Stimulated activated CD4-positive, alpha-beta T cell treated with anti-CD3 and anti-CD28 coated beads, Interleukin-2, amount 100 ng/mL, for 24 hours (primary cell): Measurements from ENCODE around the gene VAV3.
"Not testable (repeated sequence)": the region's sequence is repeated elsewhere in the genome, so short reads cannot be mapped to it uniquely, and the experiment has no call there.

ENCODE experiments used
- DNase-seq, 2 donors: peaks; one replicate each; pipeline ENCODE4 v3.0.0-alpha.2; 2020

VAV3 gene

DNA sequence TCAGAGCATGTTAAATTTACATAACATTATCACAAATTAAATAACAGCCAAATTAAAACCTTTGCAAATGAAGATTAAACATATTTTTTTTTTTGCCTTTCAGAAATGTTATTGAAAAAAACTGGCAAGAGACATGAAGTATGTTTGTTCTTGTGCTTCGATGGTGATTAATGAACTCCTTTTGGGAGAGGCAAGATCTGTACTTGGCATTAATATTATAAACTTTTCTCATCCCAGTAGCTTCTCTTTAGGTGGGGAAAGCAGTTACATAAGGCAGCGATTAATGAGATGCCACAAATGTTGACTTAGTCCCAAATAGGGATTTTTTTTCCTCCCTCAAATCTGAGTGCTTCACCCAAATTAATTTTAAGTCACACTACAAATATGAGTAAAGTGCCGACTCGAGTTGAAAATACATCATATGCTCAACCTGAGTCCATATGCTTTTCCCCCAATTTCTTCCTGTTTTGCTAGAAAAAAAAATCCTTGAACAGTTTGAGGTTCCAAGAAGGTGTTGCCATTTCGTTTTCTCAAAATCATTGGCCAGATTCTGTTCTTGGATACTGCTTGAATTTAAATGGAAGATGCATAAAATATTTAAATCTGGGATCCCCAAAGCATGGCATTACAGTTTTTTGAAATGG, 294.5 kb downstream of the VAV3 start:
- no peak for DNase-seq

GRCh38 chr1:107669996-107670395, 295.0 kb downstream of the VAV3 start:
- DNase-seq: no peak

- no peak for DNase-seq
Observed at GRCh38 chr1:107668762-107669161, 296.2 kb downstream of the VAV3 start.

GRCh38 chr1:107666493-107666892, 298.5 kb downstream of the VAV3 start:
- DNase-seq: no peak

DNA sequence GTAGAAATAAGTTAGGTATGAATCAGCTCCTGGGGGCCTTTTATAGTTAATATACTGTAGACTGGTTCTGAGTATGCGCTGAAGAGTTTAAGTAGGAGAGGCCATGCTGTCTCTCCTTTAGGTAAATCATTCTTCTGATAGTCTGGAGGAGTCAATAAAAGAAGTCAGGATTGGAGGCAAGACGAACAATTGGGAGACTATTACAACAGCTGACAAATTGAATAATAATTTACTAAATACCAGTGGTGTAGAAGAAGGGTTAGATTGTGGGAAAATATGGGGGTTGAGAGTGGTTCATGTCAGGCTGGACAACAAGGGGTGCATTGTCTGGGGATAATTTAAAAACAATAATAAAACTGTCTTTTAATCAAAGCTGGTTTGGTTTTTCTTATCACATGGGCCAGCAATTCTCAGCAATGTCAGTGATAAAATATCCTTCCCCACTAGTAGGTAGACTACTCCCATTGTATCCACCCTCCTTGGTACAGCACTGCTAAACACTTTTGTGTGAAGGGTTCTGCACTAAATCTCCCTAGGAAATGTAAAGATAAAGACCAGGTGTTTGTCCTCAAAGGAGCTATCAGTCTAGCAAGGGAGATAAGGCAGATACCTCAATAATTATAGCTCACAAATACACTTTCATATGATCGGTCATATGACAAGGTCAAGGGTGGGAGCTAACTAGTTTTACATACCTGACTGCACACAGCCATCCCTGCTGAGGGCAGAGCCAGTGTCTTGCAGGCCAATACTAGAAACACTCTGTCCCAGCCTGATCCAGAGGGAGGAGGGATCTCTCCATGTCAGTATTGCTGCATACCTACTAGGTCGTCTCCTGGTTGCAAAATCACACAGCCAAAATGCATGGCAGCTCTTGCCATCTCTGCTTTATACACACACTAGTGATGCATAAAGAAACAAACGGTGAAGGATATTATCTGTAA, 299.7 kb downstream of the VAV3 start:
- no peak for DNase-seq

DNA sequence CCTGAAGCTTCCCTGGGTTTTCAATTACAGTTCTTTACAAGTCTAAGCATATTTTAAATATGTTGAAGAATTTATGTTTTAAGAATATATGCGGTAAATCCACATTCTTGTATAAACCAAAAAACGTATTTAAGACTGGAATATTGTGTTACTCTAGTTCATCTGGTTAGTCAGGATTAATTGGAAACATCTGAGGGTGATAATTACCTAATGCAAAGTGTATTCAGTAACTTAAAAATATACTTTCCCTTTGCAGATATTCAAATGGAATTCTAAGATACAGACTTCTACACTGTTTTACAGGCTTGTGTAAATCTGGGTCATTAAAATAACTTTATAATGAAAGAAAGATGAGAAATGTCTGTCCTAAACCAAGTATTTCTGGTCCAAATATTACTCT, 302.0 kb downstream of the VAV3 start:
- no peak for DNase-seq

DNA sequence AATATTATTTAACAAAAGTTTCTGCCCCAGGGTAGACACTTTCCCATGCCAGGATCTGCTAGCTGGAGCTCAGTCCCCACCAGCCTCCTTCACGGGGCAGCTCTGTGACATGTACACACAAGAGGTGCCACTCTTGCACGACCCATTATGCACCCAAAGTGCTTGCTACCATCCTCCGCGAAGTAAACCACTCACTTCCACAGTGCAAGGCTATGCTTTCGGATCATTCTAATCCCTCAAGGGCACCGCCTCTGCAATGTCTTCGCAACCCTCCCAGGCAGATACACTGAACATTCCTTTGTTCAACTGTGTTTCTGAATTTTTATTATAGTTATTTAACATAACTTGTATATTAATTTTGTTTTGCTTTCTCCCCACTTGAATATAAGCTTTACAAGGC, 303.8 kb downstream of the VAV3 start:
- no peak for DNase-seq

GRCh38 chr1:107659961-107660360, 305.0 kb downstream of the VAV3 start:
- no peak for DNase-seq

- no peak for DNase-seq
Observed at GRCh38 chr1:107657356-107657755, 307.6 kb downstream of the VAV3 start.

DNA sequence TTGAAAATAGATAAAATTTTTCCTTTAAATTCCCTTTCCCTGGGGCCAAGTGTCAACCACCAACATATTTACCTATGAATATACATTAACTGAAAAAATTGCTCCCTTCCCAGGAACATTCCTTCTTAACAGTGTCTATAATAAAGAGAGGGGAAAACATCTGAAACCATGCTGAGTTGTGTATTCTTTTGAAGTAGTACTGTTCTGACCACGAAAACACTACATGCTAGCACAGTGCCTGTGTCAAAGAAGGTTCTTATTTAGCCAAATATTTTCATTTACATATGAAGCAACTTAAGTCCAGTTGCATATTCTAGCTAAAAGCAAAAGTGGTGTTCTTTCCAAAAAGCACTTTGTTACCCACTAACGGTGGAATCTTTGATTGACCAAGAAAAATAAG, 311.2 kb downstream of the VAV3 start:
- no peak for DNase-seq

- no peak for DNase-seq
Observed at GRCh38 chr1:107653005-107653404, 312.0 kb downstream of the VAV3 start.

GRCh38 chr1:107650825-107651224, 314.2 kb downstream of the VAV3 start:
- not testable (repeated sequence) for DNase-seq

GRCh38 chr1:107649023-107649422, 316.0 kb downstream of the VAV3 start:
- DNase-seq: no peak

DNA sequence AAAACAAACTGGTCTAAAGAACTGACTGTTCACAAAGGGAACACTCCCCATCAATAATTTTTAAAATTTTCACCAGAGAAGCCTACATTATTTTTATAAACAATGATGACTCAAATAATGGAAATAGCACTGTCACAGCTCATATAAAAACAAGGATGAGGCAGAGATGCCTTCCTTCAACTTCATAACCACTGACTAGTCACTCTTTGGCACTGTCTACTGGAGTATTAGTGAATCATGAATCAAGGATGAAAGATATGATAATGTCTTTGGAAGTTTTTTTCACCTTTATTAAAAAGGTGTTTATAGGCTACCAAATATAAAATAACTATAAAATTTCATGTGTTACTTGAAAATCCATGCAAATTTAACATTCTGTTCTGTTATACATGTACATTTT, 316.9 kb downstream of the VAV3 start:
- DNase-seq: no peak

DNA sequence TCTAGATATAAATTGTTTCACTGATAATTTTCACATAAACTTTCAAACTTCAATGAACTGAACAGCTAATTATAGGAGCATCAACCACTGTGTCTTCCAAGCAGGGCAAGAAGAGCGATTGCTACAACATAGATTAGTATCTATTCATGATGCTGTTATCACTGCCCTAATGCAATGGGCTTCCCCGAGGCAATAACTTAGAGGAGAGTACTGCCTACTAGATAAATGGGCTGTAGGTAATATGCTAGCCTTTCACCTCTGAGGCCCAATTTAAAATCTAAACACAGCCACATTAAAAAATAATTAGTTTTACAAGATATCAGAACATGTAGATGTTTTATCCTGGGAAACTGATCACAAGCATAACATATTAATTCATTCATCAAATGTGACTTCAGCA, 318.0 kb downstream of the VAV3 start:
- DNase-seq: no peak

- DNase-seq: no peak
Observed at GRCh38 chr1:107643766-107644165, 321.2 kb downstream of the VAV3 start.

GRCh38 chr1:107640207-107640606, 324.8 kb downstream of the VAV3 start:
- DNase-seq: no peak

DNA sequence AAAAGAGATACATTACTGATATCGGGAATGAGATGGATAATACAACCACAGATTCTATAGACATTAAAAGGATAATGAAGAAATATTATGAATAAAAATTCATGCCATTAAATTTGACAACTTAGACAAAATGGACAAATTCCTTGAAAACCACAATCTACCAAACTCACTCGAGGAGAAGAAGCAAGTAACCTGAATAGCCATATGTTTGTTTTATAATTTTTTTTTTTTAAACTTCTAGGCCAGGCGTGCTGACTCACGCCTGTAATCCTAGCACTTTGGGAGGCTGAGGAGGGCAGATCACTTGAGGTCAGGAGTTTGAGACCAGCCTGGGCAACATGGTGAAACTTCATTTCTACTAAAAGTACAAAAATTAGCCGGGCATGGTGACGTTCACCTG, 327.9 kb downstream of the VAV3 start:
- no peak for DNase-seq

- DNase-seq: no peak
Observed at GRCh38 chr1:107633596-107633995, 331.4 kb downstream of the VAV3 start.

GRCh38 chr1:107626073-107626796, 338.7 kb downstream of the VAV3 start:
- DNase-seq: no peak

GRCh38 chr1:107625405-107626029, 339.5 kb downstream of the VAV3 start:
- no peak for DNase-seq

- DNase-seq: no peak
Observed at GRCh38 chr1:107623431-107623830, 341.5 kb downstream of the VAV3 start.

DNA sequence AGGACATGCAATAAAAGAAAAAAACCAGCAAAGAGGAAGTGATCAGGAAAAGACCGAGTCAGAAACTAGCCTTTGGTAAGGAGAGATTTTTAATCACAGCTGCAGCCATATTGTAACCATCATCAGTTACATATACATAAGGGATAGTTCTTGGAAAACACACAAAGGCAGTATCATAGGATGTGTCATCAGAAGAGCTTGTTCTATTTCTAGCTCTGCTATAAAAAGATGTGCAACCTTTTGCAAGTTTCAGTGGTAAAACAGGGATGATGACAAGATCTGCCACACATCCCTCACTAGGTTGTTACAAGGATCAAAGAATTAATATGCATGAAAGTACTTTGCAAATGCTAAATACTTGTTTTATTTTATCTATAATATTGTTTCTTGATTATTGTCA, 342.0 kb downstream of the VAV3 start:
- DNase-seq: no peak
